GM21390 (cell line): ENCODE measurements around the gene GABRB3.

Experiments
- ATAC-seq: cut with Tn5 transposase; IDR thresholded peaks from one replicate; pipeline ENCODE4 v1.9.1; 2021; ENCODE audit not compliant: unreplicated experiment

Gene GABRB3

GRCh38 chr15:26561896-26562295 lies 211.0 kb downstream of the GABRB3 start:
- ATAC-seq, result no peak

GRCh38 chr15:26561130-26561529 lies 211.7 kb downstream of the GABRB3 start:
- ATAC-seq, result no peak

- ATAC-seq, result no peak
These were observed 217.0 kb downstream of the GABRB3 start for GRCh38 chr15:26555898-26556297.

GRCh38 chr15:26551473-26551872 lies 221.4 kb downstream of the GABRB3 start:
- no peak for ATAC-seq

GRCh38 chr15:26550880-26551279 lies 222.0 kb downstream of the GABRB3 start:
- no peak for ATAC-seq

GRCh38 chr15:26537663-26538062 lies 235.2 kb downstream of the GABRB3 start:
- ATAC-seq, result no peak

- ATAC-seq, result no peak
These were observed 241.4 kb downstream of the GABRB3 start for GRCh38 chr15:26531489-26531888.

GRCh38 chr15:26525096-26525495 lies 247.8 kb downstream of the GABRB3 start:
- no peak for ATAC-seq

GRCh38 chr15:26521691-26522198 lies 251.1 kb downstream of the GABRB3 start:
- no peak for ATAC-seq

GRCh38 chr15:26521130-26521529 lies 251.7 kb downstream of the GABRB3 start:
- no peak for ATAC-seq

- no peak for ATAC-seq
These were observed 254.0 kb downstream of the GABRB3 start for GRCh38 chr15:26518885-26519284.

- no peak for ATAC-seq
These were observed 256.5 kb downstream of the GABRB3 start for GRCh38 chr15:26516102-26516980.

GRCh38 chr15:26504009-26504408 lies 268.9 kb downstream of the GABRB3 start:
- ATAC-seq, result no peak
